A673 (cell line): ENCODE data around the gene ORM1.

Experiments
- EZH2 ChIP-seq: fragments of 200-600 bp; sonication (generic); IDR thresholded peaks from 2 replicates; pipeline ENCODE4 v1.6.1; 2017; ENCODE audit warnings: borderline replicate concordance, low read depth, mild to moderate bottlenecking, mixed read lengths, antibody characterized with exemption, low read length; ENCODE audit not compliant: poor library complexity, severe bottlenecking
- TF ChIP-seq, protein P1 (sequence below): fragments of 300-800, 200-600 bp; sonication (generic); conservative IDR thresholded peaks from 2 replicates; pipeline ENCODE4 v1.5.1; 2017; ENCODE audit warnings: low read depth, mild to moderate bottlenecking, antibody characterized with exemption, low read length, moderate library complexity, mixed read lengths

DNA sequence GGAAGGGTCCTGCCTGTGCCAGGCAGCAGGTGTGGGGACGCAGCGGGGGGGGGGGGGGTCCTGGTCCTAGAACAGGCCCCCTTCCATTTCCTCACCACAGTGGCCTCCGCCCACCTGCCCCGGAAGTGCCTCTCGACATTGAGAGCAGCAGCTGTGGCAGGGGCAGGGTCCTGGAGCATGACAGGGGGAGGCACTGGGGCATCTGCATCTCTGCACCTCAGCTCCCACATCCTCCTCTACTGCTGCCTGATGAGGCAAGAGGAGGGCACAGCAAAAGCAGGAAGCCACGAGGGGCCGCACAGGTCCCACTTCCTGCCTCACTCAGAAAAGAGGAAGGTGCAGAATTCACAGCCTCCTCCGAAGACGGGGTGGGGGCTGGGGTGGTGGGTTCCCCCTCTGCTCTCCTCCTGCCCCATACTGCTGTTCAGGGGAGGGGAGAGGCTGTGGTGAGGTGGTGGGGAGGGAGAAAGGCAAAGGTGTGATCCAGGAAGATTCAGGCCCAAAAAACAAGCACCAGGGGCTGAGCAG is 50.1 kb downstream of the ORM1 start:
- TF ChIP-seq, protein P1, sequence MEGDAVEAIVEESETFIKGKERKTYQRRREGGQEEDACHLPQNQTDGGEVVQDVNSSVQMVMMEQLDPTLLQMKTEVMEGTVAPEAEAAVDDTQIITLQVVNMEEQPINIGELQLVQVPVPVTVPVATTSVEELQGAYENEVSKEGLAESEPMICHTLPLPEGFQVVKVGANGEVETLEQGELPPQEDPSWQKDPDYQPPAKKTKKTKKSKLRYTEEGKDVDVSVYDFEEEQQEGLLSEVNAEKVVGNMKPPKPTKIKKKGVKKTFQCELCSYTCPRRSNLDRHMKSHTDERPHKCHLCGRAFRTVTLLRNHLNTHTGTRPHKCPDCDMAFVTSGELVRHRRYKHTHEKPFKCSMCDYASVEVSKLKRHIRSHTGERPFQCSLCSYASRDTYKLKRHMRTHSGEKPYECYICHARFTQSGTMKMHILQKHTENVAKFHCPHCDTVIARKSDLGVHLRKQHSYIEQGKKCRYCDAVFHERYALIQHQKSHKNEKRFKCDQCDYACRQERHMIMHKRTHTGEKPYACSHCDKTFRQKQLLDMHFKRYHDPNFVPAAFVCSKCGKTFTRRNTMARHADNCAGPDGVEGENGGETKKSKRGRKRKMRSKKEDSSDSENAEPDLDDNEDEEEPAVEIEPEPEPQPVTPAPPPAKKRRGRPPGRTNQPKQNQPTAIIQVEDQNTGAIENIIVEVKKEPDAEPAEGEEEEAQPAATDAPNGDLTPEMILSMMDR: no peak
- TF ChIP-seq EZH2: no peak
